Smooth muscle cell (in vitro differentiated cells): ENCODE measurements around the gene PPFIA2. TPM values are rescaled to one million over a fixed set of nuclear protein-coding genes. Genes with fewer than 3 reads are reported as not detected.

Source experiments
- DNase-seq: peaks from one replicate; lab custom pipeline; 2025; ENCODE audit not compliant: unreplicated experiment; lab: John Stamatoyannopoulos, UW
- H2AFZ ChIP-seq: fragments of 200-600 bp; sonication (generic); 2 replicates; pipeline ENCODE4 v1.6.0; 2016; ENCODE audit warnings: antibody characterized with exemption, low read depth, mild to moderate bottlenecking
- H3F3A ChIP-seq: fragments of 200-600 bp; sonication (generic); 2 replicates; pipeline ENCODE4 v1.6.0; 2017; ENCODE audit warnings: antibody characterized with exemption, low read depth
- H3K27ac ChIP-seq: fragments of 200-600 bp; sonication (generic); 2 replicates; pipeline ENCODE4 v1.5.1; 2016; ENCODE audit warnings: low read depth, mild to moderate bottlenecking
- H3K27me3 ChIP-seq: fragments of 200-600 bp; sonication (generic); 2 replicates; pipeline ENCODE4 v1.6.1; 2016; ENCODE audit warnings: low read depth, mild to moderate bottlenecking
- H3K36me3 ChIP-seq: fragments of 200-600 bp; sonication (generic); 2 replicates; pipeline ENCODE4 v1.5.1; 2016; ENCODE audit warnings: low read depth
- H3K4me1 ChIP-seq: fragments of 200-600 bp; sonication (generic); 2 replicates; pipeline ENCODE4 v1.5.1; 2016; ENCODE audit warnings: low read depth
- H3K4me2 ChIP-seq: fragments of 200-600 bp; sonication (generic); 2 replicates; pipeline ENCODE4 v1.6.0; 2016; ENCODE audit warnings: mild to moderate bottlenecking
- H3K4me3 ChIP-seq: fragments of 200-600 bp; sonication (generic); 2 replicates; pipeline ENCODE4 v1.5.1; 2016; ENCODE audit warnings: mild to moderate bottlenecking
- H3K79me2 ChIP-seq: fragments of 200-600 bp; sonication (generic); 2 replicates; pipeline ENCODE4 v1.6.0; 2016; ENCODE audit warnings: low read depth, mild to moderate bottlenecking
- H3K9ac ChIP-seq: fragments of 200-600 bp; sonication (generic); 2 replicates; pipeline ENCODE4 v1.6.0; 2016; ENCODE audit warnings: low read depth
- H3K9me3 ChIP-seq: fragments of 200-600 bp; sonication (generic); replicated peaks from 2 replicates; pipeline ENCODE4 v1.5.1; 2016; ENCODE audit warnings: low read depth
- H4K20me1 ChIP-seq: fragments of 200-600 bp; sonication (generic); 2 replicates; pipeline ENCODE4 v1.6.0; 2016; ENCODE audit warnings: low read depth
- CTCF ChIP-seq: fragments of 200-600 bp; sonication (generic); IDR thresholded peaks from 2 replicates; pipeline ENCODE4 v1.5.1; 2017; ENCODE audit warnings: borderline replicate concordance, mild to moderate bottlenecking, antibody characterized with exemption; ENCODE audit not compliant: insufficient read depth, poor library complexity, severe bottlenecking
- WGBS: methylation state at CpG from one replicate; pipeline ENCODE4 v1.1.7; 2016; ENCODE audit warnings: low lambda C conversion rate; 5-methylcytosine and 5-hydroxymethylcytosine counted together
- polyA plus RNA-seq: library from polyadenylated mRNA; unstranded; fragments of >200 nt; fragmentation: Nextera tagmentation; extraction: Ambion mirVana; gene quantifications from 2 replicates; pipeline ENCODE4 v1.2.1, GENCODE V29; 2016
- total RNA-seq: library from RNA; depleted of rRNA; stranded (reverse); fragments of >200 nt; gene quantifications from 2 replicates; pipeline ENCODE4 v1.2.3, GENCODE V29; 2014

PPFIA2 gene
- total and polyA plus RNA-seq, 2 experiments from 2014 or later, result not detected

- Histone ChIP-seq H3K9ac (no peak overlapping the region), H3K4me2 (no peak overlapping the region), H3K27ac (no peak overlapping the region), H3K9me3 (no peaks in the 10 kb centered on the region), H3K79me2 (no peaks in the 10 kb centered on the region), H3K4me1 (no peaks in the 10 kb centered on the region), H3K36me3 (no peaks in the 10 kb centered on the region), H3K27me3 (peaks cover 4% of the 10 kb centered on the region), H2AFZ (no peak overlapping the region), H3K4me3 (no peak overlapping the region), H3F3A (no peaks in the 10 kb centered on the region), H4K20me1 (no peaks in the 10 kb centered on the region)
- DNase-seq, result no peak
- 78% methylated on average over 2 of the region's 2 CpGs for WGBS
- no peak for TF ChIP-seq CTCF
Measured at GRCh38 chr12:81333812-81334211, 425.3 kb downstream of the PPFIA2 start.

- no peak for DNase-seq
- no peak overlapping the region for H3K4me3 ChIP-seq
- no peak overlapping the region for H3K9ac ChIP-seq
- TF ChIP-seq CTCF, result no peak
- no peaks in the 10 kb centered on the region for H3K9me3 ChIP-seq
- H3K27me3 ChIP-seq, result peaks cover 4% of the 10 kb centered on the region
- H4K20me1 ChIP-seq, result no peaks in the 10 kb centered on the region
- H3K4me2 ChIP-seq, result no peak overlapping the region
- H3K79me2 ChIP-seq, result no peaks in the 10 kb centered on the region
- H3K27ac ChIP-seq, result no peak overlapping the region
- WGBS, result 76% methylated on average over 4 of the region's 4 CpGs
- H3K36me3 ChIP-seq, result no peaks in the 10 kb centered on the region
- no peak overlapping the region for H2AFZ ChIP-seq
- no peaks in the 10 kb centered on the region for H3K4me1 ChIP-seq
- H3F3A ChIP-seq, result no peaks in the 10 kb centered on the region
Measured at GRCh38 chr12:81332054-81332453, 427.1 kb downstream of the PPFIA2 start.

- no peaks in the 10 kb centered on the region for H3K36me3 ChIP-seq
- H3F3A ChIP-seq, result no peaks in the 10 kb centered on the region
- no peaks in the 10 kb centered on the region for H4K20me1 ChIP-seq
- no peak overlapping the region for H3K4me2 ChIP-seq
- DNase-seq, result no peak
- no peak for TF ChIP-seq CTCF
- H3K9me3 ChIP-seq, result no peaks in the 10 kb centered on the region
- H3K4me1 ChIP-seq, result no peaks in the 10 kb centered on the region
- H3K27ac ChIP-seq, result no peak overlapping the region
- no peak overlapping the region for H3K4me3 ChIP-seq
- H3K27me3 ChIP-seq, result no peaks in the 10 kb centered on the region
- no peak overlapping the region for H2AFZ ChIP-seq
- WGBS, result 92% methylated on average over 1 of the region's 1 CpG
- no peak overlapping the region for H3K9ac ChIP-seq
- H3K79me2 ChIP-seq, result no peaks in the 10 kb centered on the region
Measured at GRCh38 chr12:81330480-81330879, 428.7 kb downstream of the PPFIA2 start.

GRCh38 chr12:81329085-81329484 lies 430.1 kb downstream of the PPFIA2 start:
- no peaks in the 10 kb centered on the region for H3F3A ChIP-seq
- DNase-seq, result no peak
- no peak overlapping the region for H3K9ac ChIP-seq
- 70% methylated on average over 2 of the region's 2 CpGs for WGBS
- H3K4me3 ChIP-seq, result no peak overlapping the region
- H3K4me1 ChIP-seq, result no peaks in the 10 kb centered on the region
- H3K27ac ChIP-seq, result no peak overlapping the region
- no peaks in the 10 kb centered on the region for H3K36me3 ChIP-seq
- H3K4me2 ChIP-seq, result no peak overlapping the region
- H4K20me1 ChIP-seq, result no peaks in the 10 kb centered on the region
- no peak overlapping the region for H2AFZ ChIP-seq
- no peaks in the 10 kb centered on the region for H3K9me3 ChIP-seq
- H3K27me3 ChIP-seq, result no peaks in the 10 kb centered on the region
- TF ChIP-seq CTCF, result peak; percentile 35
- no peaks in the 10 kb centered on the region for H3K79me2 ChIP-seq
